NB4 (cell line): ENCODE results near the gene ZNF784.

Source experiments
- MAX ChIP-seq: IDR thresholded peaks from 2 replicates; pipeline ENCODE4 v1.6.1; 2011; ENCODE audit warnings: low read depth, low read length
- MYC ChIP-seq: IDR thresholded peaks from 2 replicates; pipeline ENCODE4 v1.6.1; 2011; ENCODE audit warnings: low read depth, low read length
- POLR2A ChIP-seq: IDR thresholded peaks from 2 replicates; pipeline ENCODE4 v1.6.1; 2011; ENCODE audit warnings: mild to moderate bottlenecking; ENCODE audit not compliant: insufficient read length; ENCODE audit errors: extremely low read depth
- TF ChIP-seq, protein P1 (sequence below): IDR thresholded peaks from one replicate; pipeline ENCODE4 v1.5.1; 2012; ENCODE audit warnings: low read depth, low read length

GRCh38 chr19:55622242-55622969, 2.0 kb downstream of the ZNF784 start:
- TF ChIP-seq, protein P1, sequence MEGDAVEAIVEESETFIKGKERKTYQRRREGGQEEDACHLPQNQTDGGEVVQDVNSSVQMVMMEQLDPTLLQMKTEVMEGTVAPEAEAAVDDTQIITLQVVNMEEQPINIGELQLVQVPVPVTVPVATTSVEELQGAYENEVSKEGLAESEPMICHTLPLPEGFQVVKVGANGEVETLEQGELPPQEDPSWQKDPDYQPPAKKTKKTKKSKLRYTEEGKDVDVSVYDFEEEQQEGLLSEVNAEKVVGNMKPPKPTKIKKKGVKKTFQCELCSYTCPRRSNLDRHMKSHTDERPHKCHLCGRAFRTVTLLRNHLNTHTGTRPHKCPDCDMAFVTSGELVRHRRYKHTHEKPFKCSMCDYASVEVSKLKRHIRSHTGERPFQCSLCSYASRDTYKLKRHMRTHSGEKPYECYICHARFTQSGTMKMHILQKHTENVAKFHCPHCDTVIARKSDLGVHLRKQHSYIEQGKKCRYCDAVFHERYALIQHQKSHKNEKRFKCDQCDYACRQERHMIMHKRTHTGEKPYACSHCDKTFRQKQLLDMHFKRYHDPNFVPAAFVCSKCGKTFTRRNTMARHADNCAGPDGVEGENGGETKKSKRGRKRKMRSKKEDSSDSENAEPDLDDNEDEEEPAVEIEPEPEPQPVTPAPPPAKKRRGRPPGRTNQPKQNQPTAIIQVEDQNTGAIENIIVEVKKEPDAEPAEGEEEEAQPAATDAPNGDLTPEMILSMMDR, result no peak
- TF ChIP-seq POLR2A (no peak), MAX (peak; percentile 83), MYC (peak; percentile 66)
